Sigmoid colon (tissue), 3 donors: ENCODE results near the gene LRRFIP1.

Experiments used
- POLR2A ChIP-seq, 2 donors: fragments of 450-650 bp; IDR thresholded peaks; one replicate each; pipeline ENCODE4 v1.6.1; 2016; ENCODE audit warnings: antibody characterized with exemption in 2 of 2, mild to moderate bottlenecking in 2 of 2, moderate library complexity in 2 of 2
- TF ChIP-seq, protein P1 (sequence below), 4 experiments: fragments of 450-650 bp in 3 of 4; fragments of 200-600 bp in 1 of 4; IDR thresholded peaks; one replicate each; pipeline ENCODE4 v1.5.1; 2016 to 2019; ENCODE audit warnings: antibody characterized with exemption in 4 of 4, mild to moderate bottlenecking in 3 of 4, moderate library complexity in 2 of 4

DNA sequence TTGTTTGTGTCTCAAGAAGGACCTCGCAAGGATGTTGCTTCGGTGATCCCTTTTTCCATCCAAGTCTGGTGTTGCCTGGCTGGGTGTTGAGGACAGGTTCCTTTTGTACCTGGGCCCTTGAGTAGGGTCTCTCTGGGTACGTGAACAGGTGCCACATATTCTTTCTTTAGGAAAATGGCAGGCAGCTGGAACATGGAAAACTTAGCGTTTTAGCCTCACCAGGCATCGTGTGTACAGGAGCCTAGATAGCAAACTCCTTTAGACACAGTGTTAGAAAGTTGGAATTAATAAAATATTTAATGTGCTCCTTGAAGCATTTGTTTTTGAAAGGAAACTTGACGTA lies 116.9 kb downstream of the LRRFIP1 start:
- no peak for TF ChIP-seq POLR2A (IDR thresholded peaks at IDR 0.05)
- TF ChIP-seq, protein P1, sequence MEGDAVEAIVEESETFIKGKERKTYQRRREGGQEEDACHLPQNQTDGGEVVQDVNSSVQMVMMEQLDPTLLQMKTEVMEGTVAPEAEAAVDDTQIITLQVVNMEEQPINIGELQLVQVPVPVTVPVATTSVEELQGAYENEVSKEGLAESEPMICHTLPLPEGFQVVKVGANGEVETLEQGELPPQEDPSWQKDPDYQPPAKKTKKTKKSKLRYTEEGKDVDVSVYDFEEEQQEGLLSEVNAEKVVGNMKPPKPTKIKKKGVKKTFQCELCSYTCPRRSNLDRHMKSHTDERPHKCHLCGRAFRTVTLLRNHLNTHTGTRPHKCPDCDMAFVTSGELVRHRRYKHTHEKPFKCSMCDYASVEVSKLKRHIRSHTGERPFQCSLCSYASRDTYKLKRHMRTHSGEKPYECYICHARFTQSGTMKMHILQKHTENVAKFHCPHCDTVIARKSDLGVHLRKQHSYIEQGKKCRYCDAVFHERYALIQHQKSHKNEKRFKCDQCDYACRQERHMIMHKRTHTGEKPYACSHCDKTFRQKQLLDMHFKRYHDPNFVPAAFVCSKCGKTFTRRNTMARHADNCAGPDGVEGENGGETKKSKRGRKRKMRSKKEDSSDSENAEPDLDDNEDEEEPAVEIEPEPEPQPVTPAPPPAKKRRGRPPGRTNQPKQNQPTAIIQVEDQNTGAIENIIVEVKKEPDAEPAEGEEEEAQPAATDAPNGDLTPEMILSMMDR (IDR thresholded peaks at IDR 0.05), result no peak
